GM13976 (cell line): ENCODE measurements around the gene CALML5.

ENCODE experiments used
- DNase-seq: peaks from one replicate; pipeline ENCODE4 v3.0.0; 2012; ENCODE audit warnings: low spot score
- CTCF ChIP-seq: IDR thresholded peaks from 2 replicates; pipeline ENCODE4 v1.5.1; 2012; ENCODE audit warnings: borderline replicate concordance, mild to moderate bottlenecking; ENCODE audit not compliant: insufficient read depth; ENCODE audit errors: extremely low read depth, missing control alignments, control extremely low read depth
- in situ Hi-C: fragments of 300-500 bp; cut with MboI; formaldehyde crosslinking; loops from one replicate; pipeline ENCODE4 v1.12.0; 2022; ENCODE audit warnings: low sequenced_read_pairs, mixed read lengths, inconsistent platforms; ENCODE audit not compliant: unreplicated experiment

The CALML5 gene, protein sequence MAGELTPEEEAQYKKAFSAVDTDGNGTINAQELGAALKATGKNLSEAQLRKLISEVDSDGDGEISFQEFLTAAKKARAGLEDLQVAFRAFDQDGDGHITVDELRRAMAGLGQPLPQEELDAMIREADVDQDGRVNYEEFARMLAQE

GRCh38 chr10:5499493-5500140, at the start of gene CALML5:
CALML5 (minus strand) TSS chr10:5499570; CDS start chr10:5499438, 132 bp downstream.
- in situ Hi-C loops: no loop called here
- DNase-seq: no peak
- TF ChIP-seq CTCF: no peak

GRCh38 chr10:5547931-5548660, 48.7 kb upstream of the CALML5 start:
- no peak for DNase-seq
- no peak for TF ChIP-seq CTCF
- in situ Hi-C loops: no loop called here

DNA sequence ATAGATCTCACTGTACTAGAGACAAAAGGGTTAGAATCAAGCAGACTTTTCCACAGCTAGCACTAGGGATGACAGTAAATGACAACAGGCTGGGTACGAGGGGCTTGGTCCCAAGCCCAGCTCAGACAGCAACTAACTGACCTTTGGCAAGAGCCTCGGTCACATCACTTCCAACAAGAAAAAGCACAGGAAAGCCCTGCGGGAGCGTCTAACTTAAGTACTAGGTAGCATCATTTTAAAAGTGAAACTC, 48.2 kb upstream of the CALML5 start:
- in situ Hi-C loops: no loop called here
- no peak for TF ChIP-seq CTCF
- DNase-seq: no peak

DNA sequence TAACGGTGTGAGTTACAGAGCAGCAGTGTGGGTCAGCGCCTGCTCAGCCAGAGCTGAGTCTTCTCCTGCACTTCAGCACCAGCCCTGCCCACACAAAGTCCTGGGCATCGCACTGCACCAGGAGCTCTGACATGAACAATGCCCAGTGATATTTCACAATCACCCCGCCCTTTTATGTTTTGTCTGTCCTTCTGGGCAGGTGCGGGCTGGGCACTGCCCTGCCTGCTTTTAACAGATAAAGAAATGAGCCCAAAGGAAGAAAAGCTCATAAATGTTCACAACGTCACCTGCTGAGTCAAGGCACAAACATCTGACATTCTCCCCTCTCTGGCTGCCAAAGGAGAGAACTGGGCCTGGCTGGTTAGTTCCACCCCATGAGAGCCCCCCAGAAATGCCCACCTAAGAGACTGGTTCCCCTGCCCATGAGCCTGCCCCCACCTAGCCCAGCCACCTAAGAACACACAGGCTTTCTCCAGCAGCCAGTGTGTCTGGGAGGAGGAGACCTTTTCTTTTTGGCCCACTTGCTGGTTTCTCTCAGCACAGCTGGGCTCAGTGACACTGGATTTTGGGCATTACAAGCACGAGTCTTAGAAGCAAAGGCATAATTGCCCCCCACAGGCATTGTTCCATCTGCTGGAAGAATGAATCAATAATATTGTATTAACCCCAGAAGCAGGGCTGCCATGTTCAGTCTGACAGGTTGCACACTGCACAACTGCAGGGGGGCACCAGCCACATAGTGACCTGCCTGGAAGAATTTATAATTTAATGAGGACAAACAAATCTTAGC, 47.7 kb upstream of the CALML5 start:
- DNase-seq: no peak
- no peak for TF ChIP-seq CTCF
- in situ Hi-C loops: no loop called here

DNA sequence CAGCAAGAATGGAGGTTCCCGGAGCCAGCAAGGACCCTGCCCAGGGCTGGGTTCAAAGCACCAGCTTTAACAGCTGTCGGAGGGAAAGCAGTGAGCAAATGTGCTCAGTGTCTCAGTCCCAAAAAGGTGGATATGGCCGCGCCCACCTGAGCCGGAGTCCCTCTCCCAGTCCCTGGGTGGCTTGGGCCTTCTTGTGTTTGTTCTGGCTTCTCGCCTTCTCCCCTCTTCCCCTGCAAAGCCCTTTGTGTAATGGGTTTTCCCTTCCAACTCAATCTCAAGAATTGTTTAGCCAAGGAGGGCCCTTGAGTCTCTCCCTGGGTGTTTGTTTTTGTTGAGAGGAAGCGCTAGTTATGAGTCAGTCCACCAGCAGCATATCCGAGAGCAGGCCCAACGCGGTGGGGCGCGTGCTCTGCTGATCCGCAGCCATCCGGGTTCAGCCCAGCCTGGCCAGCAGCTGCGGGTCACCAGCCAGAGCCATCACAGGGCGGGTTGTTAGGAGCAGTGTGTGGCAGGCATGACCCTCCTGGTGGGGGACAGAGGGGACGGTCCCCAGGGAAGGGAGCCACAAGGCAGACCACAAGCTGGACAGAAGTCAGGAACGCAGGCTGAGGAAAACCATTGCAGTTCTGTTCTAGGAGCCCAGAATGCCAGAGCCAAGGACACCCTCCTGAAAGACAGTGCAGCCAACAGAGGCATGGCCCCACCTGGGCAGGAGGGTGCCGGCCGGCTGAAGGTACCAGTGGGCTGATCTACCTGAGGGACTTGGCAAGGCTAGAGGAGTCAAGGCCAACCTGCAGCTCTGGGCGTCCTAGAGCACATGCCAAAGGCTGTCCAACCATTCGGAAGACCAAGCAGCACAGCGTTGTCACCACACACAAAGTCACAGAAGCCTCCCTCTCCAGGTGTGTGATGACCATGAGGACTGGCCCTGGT, 46.7 kb upstream of the CALML5 start:
- no peak for DNase-seq
- TF ChIP-seq CTCF: no peak
- in situ Hi-C loops: no loop called here

DNA sequence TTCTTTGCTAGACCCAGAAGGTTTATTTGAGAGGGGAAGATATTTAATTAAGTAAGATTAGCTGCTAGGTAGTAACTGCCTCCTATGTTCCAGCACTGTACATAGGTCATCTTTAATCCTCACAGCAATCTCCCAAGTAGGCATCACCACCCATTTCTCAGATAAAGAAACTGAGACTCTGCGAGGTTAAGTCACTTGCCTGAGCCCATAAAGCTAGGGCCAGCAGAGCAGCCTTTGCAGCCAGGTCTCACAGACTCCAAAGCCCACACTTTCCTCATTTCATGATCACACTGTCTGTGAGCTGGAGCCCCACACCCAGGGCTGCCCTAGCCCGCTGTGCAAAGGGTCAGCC, 46.0 kb upstream of the CALML5 start:
- no peak for TF ChIP-seq CTCF
- DNase-seq: no peak
- in situ Hi-C loops: no loop called here
